Activated CD4-positive, alpha-beta T cell treated with anti-CD3 and anti-CD28 coated beads, Interleukin-2, amount 10 ng/mL, durations not matched to agents 7 days and 5 days (primary cell): ENCODE results near the gene RAB44. TPM values are rescaled to one million over a fixed set of nuclear protein-coding genes. Genes with fewer than 3 reads are reported as not detected.
"Not testable (repeated sequence)": the region's sequence is repeated elsewhere in the genome, so short reads cannot be mapped to it uniquely, and the experiment has no call there.

Experiments used
- CTCF ChIA-PET: fragments of 350-600 bp; sonication (Branson Sonifier 250); formaldehyde crosslinking; loops from one replicate; lab custom pipeline; 2021; ENCODE audit warnings: antibody characterized with exemption; lab: Charles Lee
- POLR2A ChIA-PET: fragments of 350-600 bp; sonication (Branson Sonifier 250); formaldehyde crosslinking; loops from one replicate; lab custom pipeline; 2021; ENCODE audit warnings: antibody characterized with exemption; lab: Charles Lee
- DNase-seq: peaks from one replicate; pipeline ENCODE4 v3.0.0-alpha.2; 2020
- H3K27ac Mint-ChIP-seq: one replicate; pipeline ENCODE4 v1.8.0; 2021; ENCODE audit warnings: mild to moderate bottlenecking, moderate library complexity, mixed read lengths
- H3K27me3 Mint-ChIP-seq: one replicate; pipeline ENCODE4 v1.8.0; 2021; ENCODE audit warnings: mixed read lengths
- H3K36me3 Mint-ChIP-seq: one replicate; pipeline ENCODE4 v1.8.0; 2021; ENCODE audit warnings: low read depth, mixed read lengths
- H3K4me1 Mint-ChIP-seq: one replicate; pipeline ENCODE4 v1.8.0; 2021; ENCODE audit warnings: mixed read lengths
- H3K4me3 Mint-ChIP-seq: one replicate; pipeline ENCODE4 v1.8.0; 2021; ENCODE audit warnings: mild to moderate bottlenecking, moderate library complexity, mixed read lengths
- H3K9me3 Mint-ChIP-seq: one replicate; pipeline ENCODE4 v1.8.0; 2021; ENCODE audit warnings: mixed read lengths
- total RNA-seq, 2 experiments: library from RNA; stranded (reverse); gene quantifications; one replicate each; pipeline ENCODE4 v1.2.3, GENCODE V29; 2021

The RAB44 gene, protein sequence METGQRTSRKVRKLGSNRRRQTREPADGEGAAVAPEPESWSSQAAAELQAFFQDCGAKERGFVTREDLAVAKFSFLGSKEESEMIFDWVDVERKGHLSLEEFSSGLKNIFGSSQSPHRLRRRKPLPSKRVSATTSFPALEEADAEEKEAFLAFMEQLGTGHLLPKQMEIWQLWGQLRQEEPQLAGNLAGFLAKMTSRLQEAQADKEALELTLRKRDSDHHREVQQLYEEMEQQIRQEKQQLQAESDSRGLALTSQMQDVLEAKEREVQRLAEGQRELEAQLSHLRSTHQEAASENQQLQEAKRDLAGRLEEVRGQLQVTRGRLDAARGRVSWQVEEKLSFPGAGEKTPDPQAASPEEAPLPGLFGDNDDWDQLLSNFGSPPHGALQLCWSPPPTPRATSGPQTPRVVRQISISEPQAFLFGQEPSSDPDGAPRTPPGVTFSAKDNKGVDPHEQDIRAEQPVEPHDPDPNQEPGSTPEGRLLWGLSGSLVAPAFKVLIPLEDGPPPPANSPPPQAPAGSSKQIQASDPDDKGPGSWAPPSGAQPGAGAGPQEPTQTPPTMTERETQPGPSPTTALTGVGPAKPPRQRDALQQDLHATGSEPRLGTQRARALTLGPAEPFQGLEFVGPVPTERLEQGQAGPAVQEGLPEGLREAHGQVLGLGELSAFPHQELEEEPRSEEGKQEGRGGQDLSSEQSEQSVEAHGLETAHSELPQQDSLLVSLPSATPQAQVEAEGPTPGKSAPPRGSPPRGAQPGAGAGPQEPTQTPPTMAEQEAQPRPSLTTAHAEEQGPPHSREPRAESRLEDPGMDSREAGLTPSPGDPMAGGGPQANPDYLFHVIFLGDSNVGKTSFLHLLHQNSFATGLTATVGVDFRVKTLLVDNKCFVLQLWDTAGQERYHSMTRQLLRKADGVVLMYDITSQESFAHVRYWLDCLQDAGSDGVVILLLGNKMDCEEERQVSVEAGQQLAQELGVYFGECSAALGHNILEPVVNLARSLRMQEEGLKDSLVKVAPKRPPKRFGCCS
- total RNA-seq = under 1 TPM; 0.08 to 0.15 TPM

DNA sequence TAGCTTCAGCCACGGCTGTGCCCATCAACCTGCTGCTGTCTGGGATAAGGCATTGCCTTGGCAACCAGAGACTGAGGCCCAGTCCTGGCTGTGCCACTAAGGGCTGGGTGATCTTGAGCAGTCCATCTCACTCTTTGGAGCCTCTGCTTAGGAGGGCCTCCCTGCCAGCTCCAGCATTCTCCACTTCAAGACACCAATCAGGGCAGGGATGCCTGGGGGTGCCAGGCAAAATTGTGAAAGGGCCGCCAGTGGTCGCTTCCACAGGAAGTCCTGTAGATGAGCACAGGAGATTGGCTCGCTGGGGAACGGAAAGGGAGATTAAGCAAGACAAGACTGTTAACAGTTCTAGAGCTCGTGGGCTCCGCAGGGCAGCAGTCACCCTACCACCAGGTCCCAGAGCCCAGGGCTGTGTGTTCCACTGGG is at the start of gene RAB44:
RAB44 (plus strand) TSS at position 346 of the 423 bp plus-strand sequence. CDS start 6,410 bp downstream, outside the sequence.
- no peaks in the 10 kb centered on the region for H3K9me3 Mint-ChIP-seq
- H3K27me3 Mint-ChIP-seq = no peaks in the 10 kb centered on the region
- no peaks in the 10 kb centered on the region for H3K36me3 Mint-ChIP-seq
- CTCF ChIA-PET = interaction anchor here (0.6 to 1.2 kb wide), 4 partner anchors 14 to 271 kb away, joined by 3 to 6 read pairs (median 4); no protein-coding TSS in a partner anchor
- POLR2A ChIA-PET = no interaction called here
- H3K27ac Mint-ChIP-seq = no peak within 1 kb of the TSS
- H3K4me1 Mint-ChIP-seq = peaks cover 31% of the 10 kb centered on the region
- no peak for DNase-seq
- no peak within 1 kb of the TSS for H3K4me3 Mint-ChIP-seq

DNA sequence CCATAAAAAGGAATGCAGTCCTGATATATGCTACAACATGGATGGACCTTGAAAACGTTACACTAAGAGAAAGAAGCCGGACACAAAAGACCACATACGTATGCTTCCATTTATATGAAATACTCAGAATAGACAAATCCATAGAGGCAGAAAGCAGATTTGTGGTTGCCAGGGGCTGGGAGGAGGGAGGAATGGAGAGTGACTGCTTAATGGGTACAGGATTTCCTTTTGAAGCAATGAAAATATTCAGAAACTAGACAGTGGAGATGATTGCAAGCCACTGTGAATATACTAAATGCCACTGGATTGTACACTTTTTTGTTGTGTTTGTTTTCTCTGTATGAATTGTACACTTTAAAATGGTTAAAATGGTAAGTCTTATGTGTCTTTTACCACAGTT is 48.5 kb upstream of the RAB44 start:
- no peak overlapping the region for H3K27ac Mint-ChIP-seq
- POLR2A ChIA-PET = no interaction called here
- H3K4me1 Mint-ChIP-seq = no peaks in the 10 kb centered on the region
- DNase-seq = no peak
- CTCF ChIA-PET = no interaction called here
- H3K4me3 Mint-ChIP-seq = no peak overlapping the region
- H3K27me3 Mint-ChIP-seq = peaks cover 25% of the 10 kb centered on the region
- no peaks in the 10 kb centered on the region for H3K36me3 Mint-ChIP-seq
- no peaks in the 10 kb centered on the region for H3K9me3 Mint-ChIP-seq

DNA sequence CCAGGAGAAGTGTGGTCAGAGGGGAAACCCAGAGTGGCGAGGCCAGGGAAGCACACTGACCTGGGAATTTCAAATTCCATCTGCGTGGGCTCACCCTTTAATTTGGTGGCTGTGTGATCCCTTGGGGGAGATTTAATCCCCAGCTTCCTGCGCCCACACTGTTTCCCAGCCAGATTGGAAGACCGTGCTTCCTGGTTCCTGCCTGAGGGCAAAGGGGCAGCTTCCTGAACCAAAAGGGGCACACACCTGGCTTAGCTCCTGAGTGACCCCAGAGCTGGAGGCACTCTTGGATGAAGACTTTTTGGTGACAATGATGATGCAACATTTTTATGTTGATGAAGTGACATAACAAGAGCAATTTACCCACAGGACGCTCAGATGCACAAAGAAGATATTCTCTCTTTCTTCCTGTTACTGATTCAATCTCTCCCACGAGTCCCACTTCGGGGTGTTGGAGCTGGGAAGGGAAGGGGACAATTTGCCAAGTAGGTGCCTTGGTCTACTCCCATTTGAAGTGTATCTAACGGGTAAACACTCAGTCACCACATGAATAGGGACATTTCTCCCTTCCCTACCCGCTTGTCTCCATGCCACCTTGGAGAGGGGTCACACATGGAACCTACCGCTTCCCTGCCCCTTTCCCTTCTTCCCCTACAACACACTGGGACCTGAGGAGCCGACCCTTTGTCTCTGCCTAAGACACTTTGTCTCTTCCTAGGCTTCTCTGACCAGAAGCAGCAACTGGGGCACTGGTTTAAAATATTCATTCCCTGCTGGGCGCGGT is 47.7 kb upstream of the RAB44 start:
- DNase-seq = no peak
- Mint-ChIP-seq H3K27me3 (peaks cover 30% of the 10 kb centered on the region), H3K9me3 (no peaks in the 10 kb centered on the region), H3K4me3 (no peak overlapping the region), H3K4me1 (no peaks in the 10 kb centered on the region), H3K36me3 (no peaks in the 10 kb centered on the region), H3K27ac (no peak overlapping the region)
- CTCF ChIA-PET = interaction anchor here (0.8 kb wide), 1 partner anchor 11 kb away, joined by 3 read pairs; no protein-coding TSS in a partner anchor
- POLR2A ChIA-PET = no interaction called here

DNA sequence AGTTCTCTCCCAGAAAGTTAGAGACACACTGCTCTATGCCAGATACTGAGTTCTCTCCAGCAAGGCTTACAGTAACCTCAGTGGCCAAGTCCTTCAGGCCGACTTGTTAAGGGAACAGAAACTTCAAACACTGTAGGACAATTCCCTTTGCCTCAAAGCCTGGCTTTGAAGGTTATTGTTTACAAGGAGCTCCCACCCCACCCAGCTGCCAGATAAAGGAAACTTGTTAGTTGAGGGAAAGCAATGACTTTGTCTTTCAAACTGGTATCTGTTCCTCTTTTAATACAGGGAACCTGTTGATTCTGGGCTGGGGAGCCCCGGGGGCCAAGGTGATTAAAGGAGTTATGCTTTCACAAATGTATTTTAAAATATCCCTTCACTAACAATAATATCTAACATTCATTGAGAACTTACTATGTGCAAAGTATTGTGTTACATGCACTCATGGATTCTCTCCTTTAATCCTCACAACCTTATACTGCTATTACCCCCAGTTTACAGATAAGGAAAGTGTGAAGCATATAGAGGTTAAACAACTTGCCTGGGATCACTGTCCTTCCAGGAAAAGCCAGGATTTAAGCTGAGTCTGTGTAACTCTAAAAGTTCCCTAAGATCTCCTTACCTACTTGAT is 46.7 kb upstream of the RAB44 start:
- DNase-seq = no peak
- POLR2A ChIA-PET = no interaction called here
- peaks cover 39% of the 10 kb centered on the region for H3K27me3 Mint-ChIP-seq
- H3K9me3 Mint-ChIP-seq = no peaks in the 10 kb centered on the region
- H3K4me1 Mint-ChIP-seq = peaks cover 2% of the 10 kb centered on the region
- H3K36me3 Mint-ChIP-seq = no peaks in the 10 kb centered on the region
- H3K4me3 Mint-ChIP-seq = no peak overlapping the region
- no peak overlapping the region for H3K27ac Mint-ChIP-seq
- CTCF ChIA-PET = no interaction called here

DNA sequence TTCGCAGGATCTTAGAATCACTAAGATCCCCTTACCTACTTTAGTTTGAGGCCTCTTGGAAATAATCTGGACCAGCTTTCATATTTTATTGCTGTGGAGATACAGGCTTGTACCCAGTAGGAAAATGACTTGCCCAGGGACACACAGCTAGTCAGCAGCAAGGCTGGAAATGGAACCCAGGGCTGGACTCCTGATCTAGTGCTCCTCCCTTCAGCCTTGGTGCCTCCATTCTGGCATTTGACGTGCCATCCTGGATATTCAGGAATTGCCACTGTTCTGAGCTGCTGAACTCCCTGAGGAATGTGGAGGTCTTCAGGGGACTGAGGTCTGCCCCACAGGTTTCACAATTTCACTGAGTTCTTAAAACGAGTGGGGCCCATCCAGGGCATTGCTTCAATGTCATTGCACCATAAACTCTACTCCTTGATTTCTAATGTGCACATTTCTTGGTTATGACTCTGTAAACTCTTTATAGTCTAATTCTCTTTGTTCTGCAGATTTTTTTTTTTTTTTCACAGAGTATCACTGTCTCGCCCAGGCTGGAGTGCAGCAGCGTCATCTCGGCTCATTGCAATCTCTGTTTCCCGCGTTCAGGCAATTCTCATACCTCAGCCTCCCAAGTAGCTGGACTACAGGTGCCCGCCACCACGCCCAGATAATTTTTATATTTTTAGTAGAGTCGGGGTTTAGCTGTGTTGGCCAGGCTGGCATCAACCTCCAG is 45.8 kb upstream of the RAB44 start:
- H3K27me3 Mint-ChIP-seq = peaks cover 41% of the 10 kb centered on the region
- H3K4me1 Mint-ChIP-seq = peaks cover 2% of the 10 kb centered on the region
- no peaks in the 10 kb centered on the region for H3K36me3 Mint-ChIP-seq
- H3K9me3 Mint-ChIP-seq = no peaks in the 10 kb centered on the region
- H3K27ac Mint-ChIP-seq = no peak overlapping the region
- no peak overlapping the region for H3K4me3 Mint-ChIP-seq
- CTCF ChIA-PET = interaction anchor here (0.6 kb wide), 1 partner anchor 456 kb away, joined by 3 read pairs; no protein-coding TSS in a partner anchor
- POLR2A ChIA-PET = no interaction called here
- no peak for DNase-seq

DNA sequence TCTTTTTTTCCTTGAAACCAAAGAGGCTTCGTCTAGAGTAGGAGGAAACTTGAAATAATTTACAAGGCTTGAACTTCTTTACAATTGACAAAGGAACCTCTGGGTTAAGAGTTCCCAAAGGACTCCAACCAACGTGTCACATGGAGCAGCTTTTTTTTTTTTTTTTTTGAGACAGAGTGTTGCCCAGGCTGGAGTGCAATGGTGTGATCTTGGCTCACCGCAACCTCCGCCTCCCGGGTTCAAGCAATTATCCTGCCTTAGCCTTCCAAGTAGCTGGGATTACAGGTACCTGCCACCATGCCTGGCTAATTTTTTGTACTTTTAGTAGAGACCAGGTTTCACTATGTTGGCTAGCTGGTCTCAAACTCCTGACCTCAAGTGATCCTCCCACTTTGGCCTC is 43.2 kb upstream of the RAB44 start:
- not testable (repeated sequence) for H3K4me3 Mint-ChIP-seq, H3K4me1 Mint-ChIP-seq, H3K27ac Mint-ChIP-seq, H3K9me3 Mint-ChIP-seq, DNase-seq, H3K36me3 Mint-ChIP-seq
- ChIA-PET CTCF (interaction anchor here (0.6 to 1.2 kb wide), 3 partner anchors 12 to 183 kb away, joined by 3 to 4 read pairs (median 3); no protein-coding TSS in a partner anchor), POLR2A (interaction anchor here (0.6 kb wide), 1 partner anchor 9 kb away, joined by 5 read pairs; no protein-coding TSS in a partner anchor)
- H3K27me3 Mint-ChIP-seq = peaks cover 62% of the 10 kb centered on the region

DNA sequence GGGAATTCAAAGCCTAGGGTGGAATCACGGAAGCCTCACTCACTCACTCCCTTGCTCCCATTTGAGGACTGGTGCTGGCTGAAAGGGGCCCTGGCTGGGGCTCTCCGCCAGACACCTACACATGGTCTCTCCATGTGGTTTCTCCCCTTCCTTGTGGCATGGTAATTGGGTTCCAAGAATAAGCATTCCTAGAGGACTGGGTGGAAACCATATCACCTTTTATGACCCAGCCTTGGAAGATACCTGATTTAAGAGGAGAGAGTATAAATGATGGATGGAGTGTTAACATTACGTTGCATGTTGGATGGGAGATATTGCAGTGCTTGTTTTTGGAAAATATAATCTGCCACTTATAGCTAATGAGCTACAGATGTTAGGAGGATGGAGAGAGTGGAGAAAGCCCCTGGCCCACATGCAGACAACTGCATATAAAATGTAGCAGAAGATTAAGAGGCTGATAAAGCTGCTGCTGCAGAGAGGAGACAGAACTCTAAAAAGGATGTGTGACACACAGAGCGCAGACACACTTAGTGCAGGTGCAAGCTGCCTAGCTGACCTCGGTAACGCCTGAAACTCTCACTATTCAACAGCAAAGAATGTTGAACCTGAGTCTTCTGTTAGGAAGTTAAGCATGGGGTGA is 42.4 kb upstream of the RAB44 start:
- Mint-ChIP-seq H3K27ac (no peak overlapping the region), H3K4me3 (no peak overlapping the region), H3K27me3 (peaks cover 58% of the 10 kb centered on the region), H3K36me3 (no peaks in the 10 kb centered on the region), H3K4me1 (peaks cover 2% of the 10 kb centered on the region), H3K9me3 (no peaks in the 10 kb centered on the region)
- no peak for DNase-seq
- CTCF ChIA-PET = interaction anchor here (0.9 to 1.2 kb wide), 4 partner anchors 19 to 183 kb away, joined by 3 to 4 read pairs (median 3); no protein-coding TSS in a partner anchor
- POLR2A ChIA-PET = no interaction called here

DNA sequence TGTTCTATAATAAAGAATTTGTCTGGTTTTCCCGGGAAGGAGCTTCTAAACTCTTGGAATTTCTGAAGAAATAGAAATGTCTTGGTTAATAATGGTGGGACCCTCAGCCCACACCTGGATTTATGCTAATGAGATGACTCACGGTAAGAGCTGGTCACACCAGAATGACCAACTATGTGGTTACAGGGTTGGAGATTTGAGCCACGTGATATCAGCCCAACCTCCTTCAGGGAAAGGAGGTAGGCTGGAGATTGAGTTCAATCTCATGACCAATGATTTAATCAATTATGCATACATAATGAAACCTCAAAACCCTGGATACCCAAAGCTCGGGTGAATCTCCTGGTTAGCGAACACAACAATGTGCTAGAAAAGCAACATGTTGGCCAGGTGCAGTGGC is 41.2 kb upstream of the RAB44 start:
- H3K9me3 Mint-ChIP-seq = no peaks in the 10 kb centered on the region
- DNase-seq = no peak
- H3K27ac Mint-ChIP-seq = no peak overlapping the region
- H3K27me3 Mint-ChIP-seq = peaks cover 53% of the 10 kb centered on the region
- ChIA-PET POLR2A (no interaction called here), CTCF (interaction anchor here (0.6 to 1.7 kb wide), 3 partner anchors 11 to 1285 kb away, joined by 3 to 6 read pairs (median 3); no protein-coding TSS in a partner anchor)
- peaks cover 2% of the 10 kb centered on the region for H3K4me1 Mint-ChIP-seq
- H3K36me3 Mint-ChIP-seq = no peaks in the 10 kb centered on the region
- H3K4me3 Mint-ChIP-seq = no peak overlapping the region

DNA sequence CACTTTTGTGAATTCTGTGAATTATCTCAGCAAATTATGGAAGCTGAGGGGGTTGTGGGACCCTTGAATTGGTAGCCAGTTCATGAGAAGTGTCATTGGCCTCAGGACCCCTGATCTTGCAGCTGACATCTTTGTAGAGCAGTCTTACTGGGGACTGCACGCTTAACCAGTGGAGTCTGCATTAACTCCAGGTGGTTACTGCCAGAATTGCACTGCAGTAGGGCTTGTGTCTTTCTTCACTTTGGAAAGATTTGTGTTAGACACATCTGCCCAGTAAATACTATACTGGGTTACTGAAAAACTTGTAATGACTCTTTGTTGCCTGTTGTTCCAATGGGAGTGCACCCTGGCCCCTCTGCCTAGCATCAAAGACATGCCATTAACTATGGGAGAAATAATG is 40.4 kb upstream of the RAB44 start:
- H3K36me3 Mint-ChIP-seq = no peaks in the 10 kb centered on the region
- H3K4me1 Mint-ChIP-seq = peaks cover 4% of the 10 kb centered on the region
- H3K27me3 Mint-ChIP-seq = peaks cover 47% of the 10 kb centered on the region
- no peak overlapping the region for H3K27ac Mint-ChIP-seq
- H3K9me3 Mint-ChIP-seq = no peaks in the 10 kb centered on the region
- ChIA-PET CTCF (interaction anchor here (0.9 to 1.7 kb wide), 2 partner anchors 12 to 14 kb away, joined by 3 to 6 read pairs; no protein-coding TSS in a partner anchor), POLR2A (no interaction called here)
- DNase-seq = no peak
- H3K4me3 Mint-ChIP-seq = no peak overlapping the region

DNA sequence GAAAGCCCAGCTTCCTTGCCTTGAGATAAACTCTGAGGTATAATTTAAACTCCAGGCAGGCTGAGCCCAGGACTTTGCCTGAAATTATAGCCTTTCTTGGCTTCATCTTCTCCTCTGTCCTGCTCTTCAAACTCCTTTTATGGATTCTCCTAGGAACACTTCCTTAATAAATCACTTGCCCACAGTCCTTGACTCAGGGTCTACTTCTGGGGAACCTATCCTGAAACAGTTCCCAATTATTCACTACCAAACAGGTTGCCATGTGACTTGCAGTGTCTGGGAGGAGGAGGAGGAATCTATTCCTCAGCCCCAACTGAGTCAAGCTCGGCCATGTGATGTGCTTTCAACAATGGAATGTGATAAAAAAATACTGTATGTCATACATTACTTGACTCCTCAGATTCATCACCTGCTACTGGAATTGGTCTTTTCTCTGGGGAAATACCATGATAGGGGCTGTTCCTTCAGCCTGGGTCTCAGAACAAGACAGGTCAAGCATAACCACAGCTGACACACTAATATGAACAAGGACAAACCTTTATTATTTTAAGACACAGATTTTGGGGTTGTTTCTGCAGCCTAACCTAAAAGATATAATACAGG is 39.6 kb upstream of the RAB44 start:
- DNase-seq = no peak
- peaks cover 12% of the 10 kb centered on the region for H3K4me1 Mint-ChIP-seq
- no peaks in the 10 kb centered on the region for H3K36me3 Mint-ChIP-seq
- ChIA-PET CTCF (interaction anchor here (1.1 to 1.7 kb wide), 3 partner anchors 14 to 101 kb away, joined by 3 to 6 read pairs (median 4); no protein-coding TSS in a partner anchor), POLR2A (no interaction called here)
- no peaks in the 10 kb centered on the region for H3K9me3 Mint-ChIP-seq
- peaks cover 44% of the 10 kb centered on the region for H3K27me3 Mint-ChIP-seq
- no peak overlapping the region for H3K27ac Mint-ChIP-seq
- H3K4me3 Mint-ChIP-seq = no peak overlapping the region
